LNCaP clone FGC (cell line): ENCODE results near the gene HMOX1.
A peak's percentile ranks its signal among the peaks of the same experiment; 100 is the strongest.

ENCODE experiments used
- DNase-seq: peaks from one replicate; pipeline ENCODE4 v3.0.0-alpha.2; 2011; ENCODE audit warnings: low read depth
- H3K4me3 ChIP-seq: 2 replicates; pipeline ENCODE4 v1.5.1; 2011; ENCODE audit warnings: mild to moderate bottlenecking, low read depth, low read length, control low read depth
- TF ChIP-seq, protein P1 (sequence below): IDR thresholded peaks from 2 replicates; pipeline ENCODE4 v1.5.1; 2012; ENCODE audit warnings: mild to moderate bottlenecking; ENCODE audit not compliant: control insufficient read depth, insufficient read depth; ENCODE audit errors: extremely low read depth

Gene HMOX1

DNA sequence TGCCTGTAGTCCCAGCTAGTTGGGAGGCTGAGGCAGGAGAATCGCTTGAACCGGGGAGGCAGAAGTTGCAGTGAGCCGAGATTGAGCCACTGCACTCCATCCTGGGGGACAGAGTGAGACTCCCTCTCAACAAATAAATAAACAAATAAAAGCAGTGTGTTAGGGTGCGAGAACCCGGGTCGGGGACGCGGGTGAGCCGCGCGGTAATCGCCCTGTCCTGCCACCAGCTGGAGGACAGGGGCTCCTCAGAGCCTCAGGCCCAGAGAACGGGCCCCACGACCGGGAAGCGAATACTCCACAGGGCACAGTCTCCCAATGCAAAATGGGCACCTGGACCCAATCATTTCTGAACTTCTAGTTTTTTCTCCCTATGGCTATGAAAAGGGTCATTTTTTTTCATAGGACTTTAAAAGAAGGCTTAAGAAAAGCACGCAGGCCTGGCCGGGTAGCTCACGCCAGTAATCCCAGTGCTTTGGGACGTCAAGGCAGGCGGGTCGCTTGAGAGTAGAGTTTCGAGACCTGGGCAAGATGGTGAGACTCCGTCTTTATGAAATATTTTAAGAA, 18.3 kb downstream of the HMOX1 start:
- no peak for DNase-seq
- peak overlapping the region; percentile 60 for H3K4me3 ChIP-seq
- TF ChIP-seq, protein P1, sequence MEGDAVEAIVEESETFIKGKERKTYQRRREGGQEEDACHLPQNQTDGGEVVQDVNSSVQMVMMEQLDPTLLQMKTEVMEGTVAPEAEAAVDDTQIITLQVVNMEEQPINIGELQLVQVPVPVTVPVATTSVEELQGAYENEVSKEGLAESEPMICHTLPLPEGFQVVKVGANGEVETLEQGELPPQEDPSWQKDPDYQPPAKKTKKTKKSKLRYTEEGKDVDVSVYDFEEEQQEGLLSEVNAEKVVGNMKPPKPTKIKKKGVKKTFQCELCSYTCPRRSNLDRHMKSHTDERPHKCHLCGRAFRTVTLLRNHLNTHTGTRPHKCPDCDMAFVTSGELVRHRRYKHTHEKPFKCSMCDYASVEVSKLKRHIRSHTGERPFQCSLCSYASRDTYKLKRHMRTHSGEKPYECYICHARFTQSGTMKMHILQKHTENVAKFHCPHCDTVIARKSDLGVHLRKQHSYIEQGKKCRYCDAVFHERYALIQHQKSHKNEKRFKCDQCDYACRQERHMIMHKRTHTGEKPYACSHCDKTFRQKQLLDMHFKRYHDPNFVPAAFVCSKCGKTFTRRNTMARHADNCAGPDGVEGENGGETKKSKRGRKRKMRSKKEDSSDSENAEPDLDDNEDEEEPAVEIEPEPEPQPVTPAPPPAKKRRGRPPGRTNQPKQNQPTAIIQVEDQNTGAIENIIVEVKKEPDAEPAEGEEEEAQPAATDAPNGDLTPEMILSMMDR, result no peak

DNA sequence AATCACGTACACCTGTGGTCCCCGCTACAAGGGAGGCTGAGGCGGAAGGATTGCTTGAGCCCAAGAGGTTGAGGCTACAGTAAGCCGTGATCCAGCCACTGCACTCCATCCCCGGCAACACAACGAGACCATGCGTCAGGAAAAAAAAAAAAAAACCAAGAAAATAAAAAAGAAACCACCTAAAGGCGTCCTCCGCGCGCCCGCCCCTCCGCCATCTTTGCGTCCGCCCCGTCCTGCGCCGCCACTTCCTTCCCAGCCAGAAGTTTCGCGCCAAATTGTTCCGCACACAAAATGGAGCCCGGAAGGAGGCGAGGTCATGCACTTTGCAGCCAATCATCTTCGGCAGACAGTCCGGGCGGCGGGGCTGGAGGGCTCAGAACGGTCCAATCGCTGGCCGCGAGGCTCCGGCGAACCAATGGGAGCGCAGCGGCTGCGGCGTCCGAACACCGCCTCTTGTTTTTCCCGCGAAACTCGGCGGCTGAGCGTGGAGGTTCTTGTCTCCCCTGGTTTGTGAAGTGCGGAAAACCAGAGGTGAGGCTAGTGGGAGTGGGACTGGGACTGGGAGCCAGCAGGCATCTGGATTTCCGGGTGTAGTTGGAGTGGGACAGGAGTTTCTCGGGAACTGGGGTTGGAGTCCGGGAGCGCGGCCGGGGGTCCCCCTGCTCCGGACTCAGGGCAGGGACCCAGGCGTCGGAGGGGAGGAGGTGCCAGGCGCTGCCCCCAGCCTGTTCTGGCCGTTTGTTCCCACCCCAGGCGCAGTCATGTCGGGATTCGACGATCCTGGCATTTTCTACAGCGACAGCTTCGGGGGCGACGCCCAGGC, 19.0 kb downstream of the HMOX1 start, which contains the start of gene MCM5:
Gene MCM5, plus strand, starts transcription at position 463 of the 823 bp plus-strand sequence. Its CDS starts 299 bp downstream, at position 762.
- peak within 1 kb of the TSS; percentile 60 for H3K4me3 ChIP-seq
- peak; percentile 89 for DNase-seq
- TF ChIP-seq, protein P1, result no peak

DNA sequence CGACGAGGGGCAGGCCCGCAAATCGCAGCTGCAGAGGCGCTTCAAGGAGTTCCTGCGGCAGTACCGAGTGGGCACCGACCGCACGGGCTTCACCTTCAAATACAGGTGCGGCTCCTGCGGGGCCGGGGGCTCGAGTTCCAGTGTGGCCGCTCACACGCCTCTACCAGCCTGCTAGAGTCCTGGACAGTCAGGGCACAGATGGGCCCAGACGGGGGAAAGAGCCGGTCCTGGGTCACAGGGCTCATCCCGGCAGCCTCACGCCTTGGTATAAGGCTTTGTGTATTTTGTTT, 19.6 kb downstream of the HMOX1 start:
- no peak for DNase-seq
- peak overlapping the region; percentile 60 for H3K4me3 ChIP-seq
- TF ChIP-seq, protein P1, result no peak

DNA sequence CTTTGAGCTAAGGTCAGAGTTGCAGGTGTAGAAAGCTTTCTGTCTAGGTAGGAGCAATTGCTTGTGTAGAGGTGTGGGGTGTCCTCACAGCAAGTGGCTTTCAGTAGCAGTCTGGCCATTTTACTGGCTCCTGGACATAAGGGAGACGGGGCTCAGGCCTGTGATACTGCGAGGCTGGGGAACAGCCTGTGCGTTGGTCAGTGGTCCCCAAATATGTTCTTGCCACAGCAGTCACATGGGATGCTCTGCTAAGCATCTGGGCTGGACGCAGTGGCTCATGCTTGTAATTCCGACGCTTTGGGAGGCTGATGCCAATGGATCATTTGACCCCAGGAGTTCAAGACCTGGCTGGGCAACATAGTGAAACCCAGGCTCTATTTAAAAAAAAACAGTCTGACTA, 21.0 kb downstream of the HMOX1 start:
- no peak overlapping the region for H3K4me3 ChIP-seq
- TF ChIP-seq, protein P1, result no peak
- no peak for DNase-seq

DNA sequence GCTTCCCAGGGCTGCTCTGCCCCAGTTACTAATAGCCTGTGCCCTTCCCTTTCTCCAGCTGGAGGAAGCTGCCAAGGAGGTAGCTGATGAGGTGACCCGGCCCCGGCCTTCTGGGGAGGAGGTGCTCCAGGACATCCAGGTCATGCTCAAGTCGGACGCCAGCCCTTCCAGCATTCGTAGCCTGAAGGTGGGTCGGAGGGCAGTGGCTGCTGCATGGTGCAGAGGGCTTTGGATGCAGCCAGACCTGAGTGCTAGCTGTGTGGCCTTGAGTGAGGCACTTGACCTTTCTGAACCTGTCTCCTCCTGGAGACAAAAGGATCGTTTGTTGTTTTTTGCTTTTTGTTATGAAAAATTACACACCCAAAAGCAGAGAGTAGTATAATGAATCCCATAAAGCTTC, 22.5 kb downstream of the HMOX1 start:
- no peak for DNase-seq
- no peak overlapping the region for H3K4me3 ChIP-seq

DNA sequence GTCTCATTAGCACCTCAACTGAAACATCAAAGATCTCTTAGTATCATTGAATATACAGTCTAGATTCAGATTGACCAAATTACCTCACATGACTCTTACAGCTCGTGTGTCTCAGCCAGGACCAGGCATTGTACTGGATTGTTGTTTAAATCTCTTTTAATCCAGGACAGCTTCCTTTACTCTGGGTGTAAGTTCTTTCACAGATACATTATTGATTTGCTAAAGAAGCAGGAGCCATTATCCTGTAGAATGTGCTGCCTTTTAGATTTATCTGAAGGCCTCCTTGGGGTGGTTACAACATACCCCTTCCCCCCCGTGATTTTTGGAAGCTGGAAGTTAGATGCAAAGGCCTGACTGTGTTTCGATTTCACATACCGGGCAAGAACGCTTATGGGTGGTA, 23.3 kb downstream of the HMOX1 start:
- TF ChIP-seq, protein P1, result no peak
- no peak for DNase-seq
- no peak overlapping the region for H3K4me3 ChIP-seq

More for the DNA sequence above, 22.5 kb downstream of the HMOX1 start:
- TF ChIP-seq, protein P1, result no peak

DNA sequence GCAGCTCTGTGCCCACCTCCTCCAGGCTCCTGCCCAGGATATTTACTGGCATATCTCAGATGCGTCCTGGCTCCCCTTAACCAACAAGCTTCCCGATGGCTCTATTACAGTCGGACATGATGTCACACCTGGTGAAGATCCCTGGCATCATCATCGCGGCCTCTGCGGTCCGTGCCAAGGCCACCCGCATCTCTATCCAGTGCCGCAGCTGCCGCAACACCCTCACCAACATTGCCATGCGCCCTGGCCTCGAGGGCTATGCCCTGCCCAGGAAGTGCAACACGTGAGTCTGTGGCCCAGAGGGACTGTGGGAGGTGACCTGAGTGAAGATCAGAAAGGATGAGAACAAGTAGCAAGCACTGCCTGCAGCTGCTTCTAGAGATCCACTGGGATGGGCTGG, 25.5 kb downstream of the HMOX1 start:
- TF ChIP-seq, protein P1, result no peak
- DNase-seq, result no peak
- H3K4me3 ChIP-seq, result no peak overlapping the region
